ENCODE results near the gene LRRC63. TPM values are rescaled to one million over a fixed set of nuclear protein-coding genes. Genes with fewer than 3 reads are reported as not detected.
A peak's percentile ranks its signal among the peaks of the same experiment; 100 is the strongest.
"Not testable (repeated sequence)": the region's sequence is repeated elsewhere in the genome, so short reads cannot be mapped to it uniquely, and the experiment has no call there.

The LRRC63 gene
- total RNA-seq, 1 donor from 2014 or later, result 0.72 TPM

GRCh38 chr13:46181377-46181839, 30.3 kb upstream of the LRRC63 start:
- DNase-seq (ENCODE audit: low spot score), result no peak

GRCh38 chr13:46181840-46182490, 29.8 kb upstream of the LRRC63 start, which contains the start of gene LCP1:
TSS of gene LCP1 (minus strand) at chr13:46182177. CDS start at chr13:46159662, 22,515 bp downstream.
- DNase-seq (ENCODE audit: low spot score), result no peak

- DNase-seq (ENCODE audit: low spot score), result no peak
Measured at GRCh38 chr13:46182491-46182877, 29.2 kb upstream of the LRRC63 start.

GRCh38 chr13:46183018-46183946, 28.4 kb upstream of the LRRC63 start:
- no peak for DNase-seq (ENCODE audit: low spot score)

GRCh38 chr13:46184277-46184699, 27.4 kb upstream of the LRRC63 start:
- DNase-seq (ENCODE audit: low spot score), result no peak

GRCh38 chr13:46185634-46186033, 26.1 kb upstream of the LRRC63 start:
- no peak for DNase-seq (ENCODE audit: low spot score)

GRCh38 chr13:46192412-46192811, 19.3 kb upstream of the LRRC63 start:
- DNase-seq (ENCODE audit: low spot score), result no peak

- no peak for DNase-seq (ENCODE audit: low spot score)
Measured at GRCh38 chr13:46195016-46195415, 16.7 kb upstream of the LRRC63 start.

- no peak for DNase-seq (ENCODE audit: low spot score)
Measured at GRCh38 chr13:46197299-46198048, 14.3 kb upstream of the LRRC63 start.

- no peak for DNase-seq (ENCODE audit: low spot score)
Measured at GRCh38 chr13:46198696-46199193, 13.0 kb upstream of the LRRC63 start.

GRCh38 chr13:46202188-46202795, 9.4 kb upstream of the LRRC63 start:
- DNase-seq (ENCODE audit: low spot score), result no peak

GRCh38 chr13:46202966-46203365, 8.8 kb upstream of the LRRC63 start:
- no peak for DNase-seq (ENCODE audit: low spot score)

- DNase-seq (ENCODE audit: low spot score), result peak; percentile 30
Measured at GRCh38 chr13:46206143-46206542, 5.6 kb upstream of the LRRC63 start.

- no peak for DNase-seq (ENCODE audit: low spot score)
Measured at GRCh38 chr13:46207828-46208227, 3.9 kb upstream of the LRRC63 start.

- DNase-seq (ENCODE audit: low spot score), result no peak
Measured at GRCh38 chr13:46210362-46211083, 1.2 kb upstream of the LRRC63 start.

- peak; percentile 30 for DNase-seq (ENCODE audit: low spot score)
Measured at GRCh38 chr13:46211116-46211482, 629 bp upstream of the LRRC63 start.

- DNase-seq (ENCODE audit: low spot score), result no peak
Measured at GRCh38 chr13:46213242-46213641, 1.5 kb downstream of the LRRC63 start.

GRCh38 chr13:46214741-46215140, 3.0 kb downstream of the LRRC63 start:
- not testable (repeated sequence) for DNase-seq (ENCODE audit: low spot score)

- DNase-seq (ENCODE audit: low spot score), result not testable (repeated sequence)
Measured at GRCh38 chr13:46220234-46220633, 8.5 kb downstream of the LRRC63 start.

GRCh38 chr13:46229251-46229650, 17.5 kb downstream of the LRRC63 start:
- no peak for DNase-seq (ENCODE audit: low spot score)

- DNase-seq (ENCODE audit: low spot score), result no peak
Measured at GRCh38 chr13:46232281-46232680, 20.6 kb downstream of the LRRC63 start.
